Measurements from ENCODE around the gene PRELID2. TPM values are rescaled to one million over a fixed set of nuclear protein-coding genes. Genes with fewer than 3 reads are reported as not detected.
A peak's percentile ranks its signal among the peaks of the same experiment; 100 is the strongest.

PRELID2 gene
- total RNA-seq (2021) = 24.8 and 27.7 TPM in 2 replicates
- Bru-seq, nascent RNA = percentile 71 among the genes with signal in this experiment
- percentile 76 among the genes with signal in this experiment for BruChase-seq, experiment 1, labeled RNA remaining after a 2-hour chase
- percentile 58 among the genes with signal in this experiment for BruChase-seq, experiment 2, labeled RNA remaining after a 6-hour chase
- long read RNA-seq, partial matches to known transcripts = 1 of 15 reads
- long read RNA-seq, other reads (novel, unspliced or antisense) = 10 of 15 reads

- DNase-seq = peak; percentile 80 to 94
- intact Hi-C loops (cut with micrococcal nuclease; ENCODE audit: unreplicated experiment) = loop anchor here (1.0 to 5.0 kb wide), 5 partner anchors 20 to 208 kb away; partner anchors contain the start of gene SH3RF2
- peaks cover 7% of the 10 kb centered on the region; the same call in 1 of the 2 replicates for H3K79me2 ChIP-seq (ENCODE audit: low read depth)
- H3K27ac ChIP-seq = peak within 1 kb of the TSS; percentile 35
- BruUV-seq (replicated peaks) = no TSS peak
- H2AFZ ChIP-seq = peak within 1 kb of the TSS; percentile 96
- ChIA-PET CTCF (interaction anchor here (1.4 to 1.9 kb wide), 4 partner anchors 9 to 1631 kb away, joined by 3 to 7 read pairs (median 5); no protein-coding TSS in a partner anchor), POLR2A (ENCODE audit: unreplicated experiment) (interaction anchor here (0.5 to 1.0 kb wide), 2 partner anchors 19 to 131 kb away, joined by 3 to 5 read pairs; no protein-coding TSS in a partner anchor)
- H3K4me3 ChIP-seq = peak within 1 kb of the TSS; percentile 71
- H3K4me1 ChIP-seq (replicated peaks; ENCODE audit: insufficient read depth) = peaks cover 25% of the 10 kb centered on the region
- 0 out of 2 replicates have a peak, but pooled peaks cover 7% of the 10 kb centered on the region for H3F3A ChIP-seq (ENCODE audit: insufficient read depth, low read depth)
- no peaks in the 10 kb centered on the region for H4K20me1 ChIP-seq (ENCODE audit: insufficient read depth)
- no peaks in the 10 kb centered on the region for H3K9me3 ChIP-seq (ENCODE audit: insufficient read depth, low read depth)
- peak within 1 kb of the TSS; percentile 83 for H3K4me2 ChIP-seq
- H3K36me3 ChIP-seq (ENCODE audit: low read depth) = no peaks in the 10 kb centered on the region
- TF ChIP-seq EZH2 (IDR thresholded peaks at IDR 0.05; ENCODE audit: low read depth) = no peak
- TF ChIP-seq CTCF (conservative IDR thresholded peaks at IDR 0.05) = 0 out of 2 replicates have a peak, but pooled peaks have one; percentile 2
- no peaks in the 10 kb centered on the region for H3K9me2 ChIP-seq (ENCODE audit: insufficient read depth)
- H3K27me3 ChIP-seq (ENCODE audit: insufficient read depth, low read depth) = no peaks in the 10 kb centered on the region
Measured at GRCh38 chr5:145834917-145835847, at the start of gene PRELID2. TSS of gene PRELID2 (minus strand) at chr5:145835342. CDS start at chr5:145835251, 91 bp downstream.

- H3K4me3 ChIP-seq = no peak overlapping the region
- BruUV-seq (replicated peaks) = no TSS peak
- ChIA-PET POLR2A (ENCODE audit: unreplicated experiment) (no interaction called here), CTCF (no interaction called here)
- TF ChIP-seq EZH2 (IDR thresholded peaks at IDR 0.05; ENCODE audit: low read depth) = no peak
- no peak for TF ChIP-seq CTCF (conservative IDR thresholded peaks at IDR 0.05)
- no peak for DNase-seq
- no peak overlapping the region for H3K4me2 ChIP-seq
- intact Hi-C loops (cut with micrococcal nuclease; ENCODE audit: unreplicated experiment) = no loop called here
- H3K4me1 ChIP-seq (replicated peaks; ENCODE audit: insufficient read depth) = no peaks in the 10 kb centered on the region
- H3K36me3 ChIP-seq (ENCODE audit: low read depth) = no peaks in the 10 kb centered on the region
- H3K9me2 ChIP-seq (ENCODE audit: insufficient read depth) = no peaks in the 10 kb centered on the region
- H3K9me3 ChIP-seq (ENCODE audit: insufficient read depth, low read depth) = no peaks in the 10 kb centered on the region
- no peaks in the 10 kb centered on the region for H3K27me3 ChIP-seq (ENCODE audit: insufficient read depth, low read depth)
- H3F3A ChIP-seq (ENCODE audit: insufficient read depth, low read depth) = no peaks in the 10 kb centered on the region
- H2AFZ ChIP-seq = no peak overlapping the region
- no peaks in the 10 kb centered on the region for H4K20me1 ChIP-seq (ENCODE audit: insufficient read depth)
- no peaks in the 10 kb centered on the region for H3K79me2 ChIP-seq (ENCODE audit: low read depth)
- no peak overlapping the region for H3K27ac ChIP-seq
Measured at GRCh38 chr5:145874765-145875164, 39.6 kb upstream of the PRELID2 start.

GRCh38 chr5:145872914-145873313 lies 37.8 kb upstream of the PRELID2 start, which contains the start of gene GRXCR2:
TSS of gene GRXCR2 (minus strand) at chr5:145873014. CDS start at chr5:145872968, 46 bp downstream.
- no peaks in the 10 kb centered on the region for H3K79me2 ChIP-seq (ENCODE audit: low read depth)
- no peak within 1 kb of the TSS for H3K27ac ChIP-seq
- intact Hi-C loops (cut with micrococcal nuclease; ENCODE audit: unreplicated experiment) = no loop called here
- CTCF ChIA-PET = no interaction called here
- no TSS peak for BruUV-seq (replicated peaks)
- no peaks in the 10 kb centered on the region; the same call in 1 of the 2 replicates for H3K4me1 ChIP-seq (replicated peaks; ENCODE audit: insufficient read depth)
- H3K36me3 ChIP-seq (ENCODE audit: low read depth) = no peaks in the 10 kb centered on the region
- no peaks in the 10 kb centered on the region for H3F3A ChIP-seq (ENCODE audit: insufficient read depth, low read depth)
- no peak within 1 kb of the TSS for H2AFZ ChIP-seq
- no peaks in the 10 kb centered on the region for H4K20me1 ChIP-seq (ENCODE audit: insufficient read depth)
- no peak within 1 kb of the TSS for H3K4me2 ChIP-seq
- no peak within 1 kb of the TSS for H3K4me3 ChIP-seq
- no peaks in the 10 kb centered on the region for H3K9me2 ChIP-seq (ENCODE audit: insufficient read depth)
- POLR2A ChIA-PET (ENCODE audit: unreplicated experiment) = no interaction called here
- H3K27me3 ChIP-seq (ENCODE audit: insufficient read depth, low read depth) = no peaks in the 10 kb centered on the region
- DNase-seq = no peak
- H3K9me3 ChIP-seq (ENCODE audit: insufficient read depth, low read depth) = no peaks in the 10 kb centered on the region
- TF ChIP-seq EZH2 (IDR thresholded peaks at IDR 0.05; ENCODE audit: low read depth) = no peak
- TF ChIP-seq CTCF (conservative IDR thresholded peaks at IDR 0.05) = no peak

All from PC-9 (cell line).